LNCAP (cell line): ENCODE measurements around the gene ADAM12.

Experiments used
- TF ChIP-seq, protein P1 (sequence below): fragments of 450-650 bp; IDR thresholded peaks from 2 replicates; pipeline ENCODE4 v1.5.1; 2017; ENCODE audit warnings: mild to moderate bottlenecking

Gene ADAM12

DNA sequence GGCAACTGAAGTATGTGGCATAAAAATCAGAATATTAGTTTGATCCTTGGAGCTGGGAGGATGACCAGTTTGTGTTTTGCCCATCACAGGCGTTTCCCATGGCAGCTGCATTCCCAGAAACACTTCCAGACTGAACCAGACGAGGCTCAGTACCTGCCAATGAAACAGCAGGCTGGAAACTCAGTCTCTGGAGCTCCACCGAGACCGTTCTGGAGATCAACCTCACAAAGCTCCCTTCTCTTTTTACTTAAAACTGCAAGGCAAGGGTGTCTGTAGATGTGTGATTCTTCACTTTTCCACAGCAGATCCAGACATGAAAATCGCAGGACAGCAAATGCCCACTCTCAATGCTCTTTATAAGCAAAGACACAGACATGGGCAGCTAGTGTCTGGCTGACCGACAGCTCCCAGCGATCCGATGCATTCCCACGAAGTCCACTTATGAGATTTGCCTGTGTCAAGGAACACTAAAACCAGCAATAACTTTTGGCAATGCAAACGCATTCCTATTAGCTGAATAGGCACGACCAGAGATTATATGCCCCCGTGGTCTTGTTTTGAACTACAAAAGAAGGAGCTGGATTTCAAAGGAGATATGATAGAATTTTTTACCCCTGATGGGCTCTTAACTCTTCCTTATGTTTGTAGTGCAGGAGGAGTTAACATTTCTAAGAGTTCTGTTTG lies 72.6 kb downstream of the ADAM12 start:
- TF ChIP-seq, protein P1, sequence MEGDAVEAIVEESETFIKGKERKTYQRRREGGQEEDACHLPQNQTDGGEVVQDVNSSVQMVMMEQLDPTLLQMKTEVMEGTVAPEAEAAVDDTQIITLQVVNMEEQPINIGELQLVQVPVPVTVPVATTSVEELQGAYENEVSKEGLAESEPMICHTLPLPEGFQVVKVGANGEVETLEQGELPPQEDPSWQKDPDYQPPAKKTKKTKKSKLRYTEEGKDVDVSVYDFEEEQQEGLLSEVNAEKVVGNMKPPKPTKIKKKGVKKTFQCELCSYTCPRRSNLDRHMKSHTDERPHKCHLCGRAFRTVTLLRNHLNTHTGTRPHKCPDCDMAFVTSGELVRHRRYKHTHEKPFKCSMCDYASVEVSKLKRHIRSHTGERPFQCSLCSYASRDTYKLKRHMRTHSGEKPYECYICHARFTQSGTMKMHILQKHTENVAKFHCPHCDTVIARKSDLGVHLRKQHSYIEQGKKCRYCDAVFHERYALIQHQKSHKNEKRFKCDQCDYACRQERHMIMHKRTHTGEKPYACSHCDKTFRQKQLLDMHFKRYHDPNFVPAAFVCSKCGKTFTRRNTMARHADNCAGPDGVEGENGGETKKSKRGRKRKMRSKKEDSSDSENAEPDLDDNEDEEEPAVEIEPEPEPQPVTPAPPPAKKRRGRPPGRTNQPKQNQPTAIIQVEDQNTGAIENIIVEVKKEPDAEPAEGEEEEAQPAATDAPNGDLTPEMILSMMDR, result no peak

DNA sequence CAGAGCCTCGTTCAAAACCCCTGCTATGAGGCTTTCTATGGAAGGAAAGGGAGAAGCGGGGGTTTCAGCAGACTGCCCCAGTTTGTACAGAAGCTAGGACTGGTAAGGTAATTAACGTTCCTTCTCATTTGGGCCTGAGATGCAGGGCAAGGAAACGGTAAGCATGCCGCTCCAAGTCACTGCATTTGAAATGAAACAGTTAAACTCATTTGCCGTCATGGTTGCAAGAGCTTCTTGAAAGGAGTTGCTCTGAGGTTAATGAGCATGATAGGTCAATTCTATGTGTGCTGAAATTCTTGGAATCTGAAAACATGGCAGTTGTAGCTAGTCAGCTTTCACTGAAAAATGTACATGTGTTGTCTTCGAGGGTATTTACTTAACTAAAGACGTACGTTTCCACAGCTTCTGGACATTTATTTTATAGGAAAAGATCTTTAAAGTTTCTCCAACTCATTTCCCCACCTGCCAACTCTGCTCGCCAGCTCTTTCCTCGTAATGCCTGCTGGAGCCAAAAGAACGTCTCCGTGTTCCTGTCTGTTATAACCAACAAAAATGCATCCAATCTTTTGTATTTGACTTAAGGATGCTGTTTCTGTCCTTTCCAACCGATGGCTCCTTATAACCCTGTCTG lies 73.3 kb downstream of the ADAM12 start:
- TF ChIP-seq, protein P1, result no peak

DNA sequence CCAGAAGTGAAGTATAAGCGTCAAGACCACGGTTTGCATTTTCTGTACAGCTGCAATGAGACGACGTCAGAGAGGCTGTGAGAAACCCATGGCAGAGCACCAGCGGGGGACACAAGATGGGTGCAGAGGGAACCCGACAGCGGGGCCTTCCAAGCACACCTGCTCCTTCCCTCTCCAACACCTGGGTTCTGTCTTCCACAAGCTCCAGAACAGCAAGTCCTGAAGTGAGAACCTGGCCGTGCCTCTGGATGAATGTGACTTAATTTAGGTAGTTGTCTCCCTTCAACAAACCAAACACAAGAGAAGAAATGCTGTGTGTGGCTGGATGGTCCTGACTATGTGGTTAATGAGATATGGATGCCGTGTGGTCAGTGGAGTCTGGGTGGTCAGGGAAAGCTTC lies 76.1 kb downstream of the ADAM12 start:
- TF ChIP-seq, protein P1, result no peak

DNA sequence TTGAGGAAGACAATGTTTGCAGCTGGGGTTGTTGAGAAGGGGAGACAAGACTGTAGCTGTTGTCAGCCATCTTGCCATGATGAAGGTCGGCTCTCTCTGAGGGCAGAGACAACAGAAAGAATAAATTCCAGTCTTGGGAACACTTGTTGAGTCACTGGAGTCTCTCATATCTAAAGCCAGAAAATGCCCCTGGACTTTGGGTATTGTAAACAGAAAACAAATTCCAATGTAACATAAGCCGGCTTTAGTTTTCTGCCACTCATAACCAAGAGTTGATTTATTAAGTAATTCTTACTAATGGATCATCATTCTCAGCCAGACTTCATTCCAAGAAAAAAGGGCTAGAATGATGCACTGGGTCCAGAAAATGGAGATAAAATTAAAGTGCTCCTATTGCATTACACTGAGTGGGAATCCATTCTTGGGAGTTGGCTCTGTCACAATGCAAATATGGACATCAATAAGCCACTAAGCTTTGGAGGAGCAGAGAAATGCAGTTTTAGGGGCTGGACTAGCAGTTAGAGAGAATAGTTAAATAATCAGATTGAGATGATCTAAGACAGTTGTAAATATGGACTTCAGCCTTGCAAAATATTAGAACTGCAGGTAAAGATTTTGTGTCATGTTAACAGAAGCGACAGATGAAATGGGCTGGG lies 78.9 kb downstream of the ADAM12 start:
- TF ChIP-seq, protein P1, result no peak

DNA sequence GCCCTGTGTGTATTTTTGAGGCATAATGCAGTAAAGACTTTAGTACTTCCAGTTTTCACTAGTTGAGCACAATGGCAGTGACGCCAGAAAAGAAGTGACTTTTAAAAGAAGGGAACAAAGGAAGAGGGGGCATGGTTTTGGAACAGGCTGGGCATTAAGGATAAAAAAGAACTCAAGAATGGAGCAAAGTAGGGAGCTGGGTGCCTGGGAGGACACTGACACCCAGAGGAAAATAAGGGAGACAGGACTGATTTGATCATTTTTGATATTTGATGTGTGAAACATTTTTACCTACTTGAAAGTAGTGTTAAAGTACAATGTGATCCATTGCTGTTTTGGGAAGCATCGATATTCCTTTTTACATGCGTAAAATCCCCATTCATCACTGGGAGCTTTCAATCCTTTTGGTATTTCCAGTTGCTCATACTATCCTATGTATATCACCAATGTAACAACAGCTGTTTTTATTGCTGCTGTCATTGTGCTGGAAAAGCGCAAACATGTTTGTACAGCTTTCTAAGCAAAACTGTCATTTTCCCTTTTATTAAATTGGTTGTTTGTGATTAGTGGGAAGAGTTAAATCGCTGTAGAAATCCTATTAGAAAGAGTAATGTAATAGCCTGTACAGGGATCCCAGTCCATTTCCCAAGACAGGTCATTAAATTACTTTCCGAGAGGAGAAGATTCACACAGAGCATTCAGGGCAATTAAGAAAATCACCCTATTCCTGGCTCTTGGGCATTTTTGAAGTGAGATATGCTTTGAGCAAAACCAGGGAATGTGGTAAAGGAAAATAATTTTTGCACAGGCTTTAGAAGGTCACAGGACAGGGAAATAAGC lies 85.2 kb downstream of the ADAM12 start:
- TF ChIP-seq, protein P1, result no peak

DNA sequence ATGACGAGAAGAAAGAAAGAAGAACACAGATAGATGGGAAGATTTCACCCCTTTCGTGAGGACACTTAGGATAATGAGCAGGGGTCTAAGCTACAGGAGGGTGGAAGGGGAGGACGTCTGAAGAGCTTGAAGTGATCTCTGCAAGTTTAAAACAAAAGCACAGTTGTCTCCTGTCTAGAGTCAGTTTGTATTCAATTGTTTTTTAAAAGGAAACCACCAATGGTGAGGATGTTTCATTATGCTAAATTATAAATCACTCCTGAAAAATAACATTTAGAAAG lies 85.9 kb downstream of the ADAM12 start:
- TF ChIP-seq, protein P1, result no peak

DNA sequence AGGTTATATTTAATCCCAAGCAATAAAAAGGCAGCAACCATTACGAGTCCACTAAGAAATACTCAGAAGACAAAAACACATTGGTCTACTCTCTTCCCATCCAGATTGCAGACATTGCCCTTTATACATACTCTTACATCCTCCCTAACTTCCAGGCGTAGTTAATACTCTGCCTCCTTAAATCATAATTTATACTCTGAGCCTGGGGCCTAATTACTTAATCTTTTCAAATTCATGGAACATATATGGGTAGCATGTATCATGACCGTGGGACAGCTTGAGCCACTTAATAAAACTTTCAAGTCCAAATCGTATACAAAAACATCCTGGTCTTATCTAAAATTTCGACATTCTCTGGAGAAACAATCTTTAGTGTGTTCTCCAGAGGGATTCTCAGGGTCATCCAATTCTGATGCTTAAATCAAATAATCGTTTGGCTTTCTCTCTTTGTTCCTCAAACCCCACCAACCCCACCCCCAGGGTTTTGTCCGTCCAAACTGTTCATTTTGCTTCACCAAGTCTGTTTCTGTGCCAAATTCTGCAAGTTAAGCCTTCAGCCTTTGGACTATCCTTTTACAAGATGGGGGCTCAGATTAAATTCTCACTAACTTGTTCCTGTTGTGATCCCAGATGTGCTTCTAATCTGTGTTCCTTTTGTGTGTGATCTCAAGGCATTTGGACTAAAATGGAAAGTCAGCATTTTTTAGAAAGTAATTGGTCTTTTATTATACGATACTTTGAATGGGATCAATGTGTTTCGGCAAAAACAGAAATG lies 86.4 kb downstream of the ADAM12 start:
- TF ChIP-seq, protein P1, result no peak
